GM23248 (cell line): ENCODE results near the gene CUX1. TPM values are rescaled to one million over a fixed set of nuclear protein-coding genes. Genes with fewer than 3 reads are reported as not detected.

Experiments used
- DNase-seq: peaks from one replicate; pipeline ENCODE4 v3.0.0-alpha.2; 2015
- H2AFZ ChIP-seq: fragments of 200-600 bp; sonication (generic); 2 replicates; pipeline ENCODE4 v1.6.1; 2016; ENCODE audit warnings: antibody characterized with exemption
- H3F3A ChIP-seq: fragments of 200-600 bp; sonication (generic); 2 replicates; pipeline ENCODE4 v1.6.1; 2016; ENCODE audit warnings: mild to moderate bottlenecking, antibody characterized with exemption, mixed run types; ENCODE audit not compliant: insufficient read depth
- H3K27ac ChIP-seq: fragments of 200-600 bp; sonication (generic); 2 replicates; pipeline ENCODE4 v1.5.1; 2016; ENCODE audit warnings: mild to moderate bottlenecking
- H3K27me3 ChIP-seq: fragments of 200-600 bp; sonication (generic); replicated peaks from 2 replicates; pipeline ENCODE4 v1.6.1; 2016; ENCODE audit warnings: mild to moderate bottlenecking; ENCODE audit not compliant: insufficient read depth
- H3K36me3 ChIP-seq: fragments of 200-600 bp; sonication (generic); 2 replicates; pipeline ENCODE4 v1.6.1; 2016; ENCODE audit warnings: low read depth, mild to moderate bottlenecking
- H3K4me1 ChIP-seq: fragments of 200-600 bp; sonication (generic); 2 replicates; pipeline ENCODE4 v1.6.1; 2016; ENCODE audit warnings: mild to moderate bottlenecking; ENCODE audit not compliant: insufficient read depth
- H3K4me2 ChIP-seq: fragments of 200-600 bp; sonication (generic); one replicate; pipeline ENCODE4 v1.6.1; 2016; ENCODE audit warnings: mild to moderate bottlenecking; ENCODE audit not compliant: unreplicated experiment
- H3K4me3 ChIP-seq: fragments of 200-600 bp; sonication (generic); 2 replicates; pipeline ENCODE4 v1.5.1; 2016; ENCODE audit warnings: mild to moderate bottlenecking
- H3K79me2 ChIP-seq: fragments of 200-600 bp; sonication (generic); 2 replicates; pipeline ENCODE4 v1.6.1; 2016; ENCODE audit warnings: mild to moderate bottlenecking; ENCODE audit not compliant: insufficient read depth
- H3K9ac ChIP-seq: fragments of 200-600 bp; sonication (generic); 2 replicates; pipeline ENCODE4 v1.6.1; 2016; ENCODE audit warnings: mild to moderate bottlenecking
- H3K9me2 ChIP-seq: fragments of 200-600 bp; sonication (generic); 2 replicates; pipeline ENCODE4 v1.6.1; 2016; ENCODE audit warnings: mixed run types, mild to moderate bottlenecking, moderate library complexity; ENCODE audit not compliant: insufficient read depth
- H3K9me3 ChIP-seq: fragments of 200-600 bp; sonication (generic); one replicate; pipeline ENCODE4 v1.6.1; 2017; ENCODE audit warnings: low read depth
- H4K20me1 ChIP-seq: fragments of 200-600 bp; sonication (generic); 2 replicates; pipeline ENCODE4 v1.6.0; 2016; ENCODE audit not compliant: insufficient read depth
- EZH2 ChIP-seq: fragments of 200-600 bp; sonication (generic); IDR thresholded peaks from 2 replicates; pipeline ENCODE4 v1.6.1; 2018; ENCODE audit warnings: antibody characterized with exemption, mild to moderate bottlenecking; ENCODE audit not compliant: insufficient read depth, poor library complexity, severe bottlenecking
- EZH2phosphoT487 ChIP-seq: fragments of 200-600 bp; sonication (generic); IDR thresholded peaks from 2 replicates; pipeline ENCODE4 v1.6.1; 2018; ENCODE audit warnings: antibody characterized with exemption, moderate library complexity, mild to moderate bottlenecking, low read depth; ENCODE audit not compliant: insufficient read depth
- WGBS, 2 experiments: methylation state at CpG; one replicate each; pipeline ENCODE4 v1.1.6; 2015 to 2017; ENCODE audit warnings: low lambda C conversion rate in 2 of 2, low coverage in 1 of 2; ENCODE audit errors: missing lambda C conversion rate in 2 of 2; 5-methylcytosine and 5-hydroxymethylcytosine counted together
- in situ Hi-C: fragments of 300-500 bp; cut with MboI; formaldehyde crosslinking; loops from 2 replicates; pipeline ENCODE4 v1.15.0; 2020
- polyA plus RNA-seq: library from polyadenylated mRNA; unstranded; fragments of >200 nt; fragmentation: Nextera tagmentation; extraction: Ambion mirVana; gene quantifications from 2 replicates; pipeline ENCODE4 v1.2.1, GENCODE V29; 2016
- total RNA-seq: library from RNA; depleted of rRNA; stranded (reverse); fragments of >200 nt; shearing (Covaris generic); gene quantifications from 2 replicates; pipeline ENCODE4 v1.2.3, GENCODE V29; 2014

Gene CUX1
- total and polyA plus RNA-seq, 2 experiments from 2014 or later = 30.2 to 34.9 TPM

DNA sequence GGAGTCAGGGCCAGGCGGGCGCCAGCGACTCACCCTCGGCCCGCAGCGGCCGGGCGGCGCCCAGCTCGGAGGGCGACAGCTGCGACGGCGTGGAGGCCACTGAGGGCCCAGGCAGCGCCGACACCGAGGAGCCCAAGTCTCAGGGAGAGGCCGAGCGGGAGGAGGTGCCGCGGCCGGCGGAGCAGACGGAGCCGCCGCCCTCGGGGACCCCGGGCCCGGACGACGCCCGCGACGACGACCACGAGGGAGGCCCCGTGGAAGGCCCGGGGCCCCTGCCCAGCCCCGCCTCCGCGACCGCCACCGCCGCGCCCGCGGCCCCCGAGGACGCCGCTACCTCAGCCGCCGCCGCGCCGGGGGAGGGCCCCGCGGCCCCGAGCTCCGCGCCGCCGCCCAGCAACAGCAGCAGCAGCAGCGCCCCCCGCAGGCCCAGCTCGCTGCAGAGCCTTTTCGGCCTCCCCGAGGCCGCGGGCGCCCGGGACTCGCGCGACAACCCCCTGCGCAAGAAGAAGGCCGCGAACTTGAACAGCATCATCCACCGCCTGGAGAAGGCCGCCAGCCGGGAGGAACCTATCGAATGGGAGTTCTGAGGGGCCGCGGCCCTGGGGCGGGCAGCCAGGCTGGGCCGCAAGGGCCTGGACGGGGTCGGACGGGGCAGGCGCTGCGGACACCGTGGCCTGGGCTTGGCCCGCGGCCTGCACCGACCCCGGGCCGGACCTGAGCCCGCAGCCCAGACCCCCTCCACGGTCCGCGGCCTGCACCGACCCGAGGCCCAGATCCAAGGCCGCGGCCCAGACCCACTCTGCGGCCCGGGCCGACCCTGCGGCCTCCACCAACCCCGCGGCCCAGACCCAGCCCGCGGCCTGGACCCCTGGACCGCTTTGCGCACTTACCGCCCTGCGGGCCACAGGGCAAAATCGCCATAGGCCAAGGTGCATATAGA is 431.3 kb downstream of the CUX1 start:
- H3K9ac ChIP-seq = no peak overlapping the region
- H3K9me3 ChIP-seq = no peaks in the 10 kb centered on the region
- H3F3A ChIP-seq = no peaks in the 10 kb centered on the region
- no peak overlapping the region for H3K27ac ChIP-seq
- no peaks in the 10 kb centered on the region for H4K20me1 ChIP-seq
- WGBS, 2 experiments = 94 to 96% methylated on average over 39 to 104 of the region's 117 CpGs
- in situ Hi-C loops = loop anchor here (10.0 to 25.0 kb wide), 2 partner anchors 544 to 661 kb away; no protein-coding TSS in a partner anchor
- DNase-seq = no peak
- no peaks in the 10 kb centered on the region for H3K9me2 ChIP-seq
- no peak overlapping the region for H3K4me3 ChIP-seq
- H3K27me3 ChIP-seq = no peaks in the 10 kb centered on the region
- H3K4me1 ChIP-seq = no peaks in the 10 kb centered on the region
- H3K36me3 ChIP-seq = no peaks in the 10 kb centered on the region
- no peak overlapping the region for H3K4me2 ChIP-seq
- TF ChIP-seq EZH2 (no peak), EZH2phosphoT487 (no peak)
- no peak overlapping the region for H2AFZ ChIP-seq
- no peaks in the 10 kb centered on the region for H3K79me2 ChIP-seq

GRCh38 chr7:102251531-102252365 is 434.3 kb downstream of the CUX1 start:
- TF ChIP-seq EZH2phosphoT487 (no peak), EZH2 (no peak)
- Histone ChIP-seq H2AFZ (no peak overlapping the region), H3K4me1 (no peaks in the 10 kb centered on the region), H3K27ac (no peak overlapping the region), H3K36me3 (no peaks in the 10 kb centered on the region), H3F3A (no peaks in the 10 kb centered on the region), H3K9ac (no peak overlapping the region), H3K4me2 (no peak overlapping the region), H3K79me2 (no peaks in the 10 kb centered on the region), H3K9me2 (no peaks in the 10 kb centered on the region), H3K4me3 (no peak overlapping the region), H3K27me3 (no peaks in the 10 kb centered on the region), H4K20me1 (no peaks in the 10 kb centered on the region), H3K9me3 (no peaks in the 10 kb centered on the region)
- WGBS, 2 experiments = 81 to 89% methylated on average over 7 of the region's 7 CpGs
- no peak for DNase-seq
- in situ Hi-C loops = no loop called here

- Histone ChIP-seq H3K4me1 (no peaks in the 10 kb centered on the region), H3K36me3 (no peaks in the 10 kb centered on the region), H4K20me1 (no peaks in the 10 kb centered on the region), H3K9me3 (no peaks in the 10 kb centered on the region), H3K4me3 (no peak overlapping the region), H3K9me2 (no peaks in the 10 kb centered on the region), H3K27ac (no peak overlapping the region), H3F3A (no peaks in the 10 kb centered on the region), H2AFZ (no peak overlapping the region), H3K79me2 (no peaks in the 10 kb centered on the region), H3K9ac (no peak overlapping the region), H3K4me2 (no peak overlapping the region), H3K27me3 (no peaks in the 10 kb centered on the region)
- in situ Hi-C loops = no loop called here
- TF ChIP-seq EZH2phosphoT487 (no peak), EZH2 (no peak)
- WGBS, 2 experiments = 82% methylated on average over 11 of the region's 11 CpGs
- no peak for DNase-seq
These were observed 435.0 kb downstream of the CUX1 start for GRCh38 chr7:102252366-102252982.
